Calu3 (cell line): ENCODE measurements around the gene SEMA3E. TPM values are rescaled to one million over a fixed set of nuclear protein-coding genes. Genes with fewer than 3 reads are reported as not detected.

Experiments used
- BruUV-seq: library from RNA; stranded (reverse); fragments of 400-500 nt; replicated peaks from 2 replicates; lab custom pipeline; 2021; lab: Mats Ljungman, UMichigan
- CTCF ChIA-PET: fragments of 300-600 bp; sonication (Branson Sonifier 250); formaldehyde crosslinking; loops from one replicate; lab custom pipeline; 2022; ENCODE audit warnings: antibody characterized with exemption; lab: Charles Lee
- DNase-seq: peaks from one replicate; pipeline ENCODE4 v3.0.0; 2022
- H3K27ac Mint-ChIP-seq: one replicate; pipeline ENCODE4 v1.8.0; 2022; ENCODE audit warnings: mixed read lengths; ENCODE audit not compliant: unreplicated experiment
- H3K27me3 Mint-ChIP-seq: one replicate; pipeline ENCODE4 v1.8.0; 2022; ENCODE audit warnings: mixed read lengths; ENCODE audit not compliant: unreplicated experiment
- H3K36me3 Mint-ChIP-seq: one replicate; pipeline ENCODE4 v1.8.0; 2022; ENCODE audit warnings: mild to moderate bottlenecking, moderate library complexity, mixed read lengths; ENCODE audit not compliant: insufficient read depth, unreplicated experiment
- H3K4me1 Mint-ChIP-seq: one replicate; pipeline ENCODE4 v1.8.0; 2022; ENCODE audit warnings: mild to moderate bottlenecking, low read depth, mixed read lengths; ENCODE audit not compliant: unreplicated experiment
- H3K4me3 Mint-ChIP-seq: one replicate; pipeline ENCODE4 v1.8.0; 2022; ENCODE audit warnings: mild to moderate bottlenecking, low read depth, moderate library complexity, mixed read lengths; ENCODE audit not compliant: unreplicated experiment
- H3K9me3 Mint-ChIP-seq: one replicate; pipeline ENCODE4 v1.8.0; 2022; ENCODE audit warnings: low read depth, mixed read lengths; ENCODE audit not compliant: unreplicated experiment
- intact Hi-C: fragments of 100-400 bp; cut with micrococcal nuclease; formaldehyde crosslinking; loops from one replicate; pipeline ENCODE4 v1.10.0; 2022; ENCODE audit not compliant: unreplicated experiment
- total RNA-seq: library from RNA; stranded (reverse); gene quantifications from 2 replicates; pipeline ENCODE4 v1.2.3, GENCODE V29; 2022
- TF ChIP-seq, protein P1 (sequence below): fragments of 200-600 bp; IDR thresholded peaks from one replicate; pipeline ENCODE4 v1.8.0; 2022; ENCODE audit warnings: antibody characterized with exemption; ENCODE audit not compliant: unreplicated experiment

SEMA3E gene
- total RNA-seq, 1 experiment from 2014 or later: 24.4 TPM

DNA sequence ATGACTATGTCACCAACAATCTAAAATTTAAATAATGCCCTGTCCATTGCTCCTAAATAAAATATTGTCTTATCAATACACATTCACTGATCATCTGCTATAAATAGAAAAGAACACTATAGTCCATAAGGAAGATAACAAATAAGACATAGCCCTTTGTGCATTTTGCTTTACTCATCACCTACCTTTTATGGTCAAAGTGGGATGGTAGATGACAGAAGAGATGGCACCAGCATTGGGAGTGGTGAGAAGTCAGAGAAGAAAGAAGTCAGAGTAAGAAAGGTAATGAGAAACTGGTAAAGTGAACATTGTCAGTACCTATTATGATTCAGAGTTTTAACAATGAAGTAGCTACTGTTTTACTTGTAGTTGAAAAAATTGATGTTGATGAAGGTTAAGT is 31.1 kb downstream of the SEMA3E start:
- Mint-ChIP-seq H3K27ac (peak overlapping the region; percentile 24), H3K27me3 (no peaks in the 10 kb centered on the region), H3K4me1 (no peaks in the 10 kb centered on the region), H3K36me3 (no peaks in the 10 kb centered on the region), H3K4me3 (no peak overlapping the region), H3K9me3 (peaks cover 2% of the 10 kb centered on the region)
- BruUV-seq: no TSS peak
- no peak for DNase-seq
- TF ChIP-seq, protein P1, sequence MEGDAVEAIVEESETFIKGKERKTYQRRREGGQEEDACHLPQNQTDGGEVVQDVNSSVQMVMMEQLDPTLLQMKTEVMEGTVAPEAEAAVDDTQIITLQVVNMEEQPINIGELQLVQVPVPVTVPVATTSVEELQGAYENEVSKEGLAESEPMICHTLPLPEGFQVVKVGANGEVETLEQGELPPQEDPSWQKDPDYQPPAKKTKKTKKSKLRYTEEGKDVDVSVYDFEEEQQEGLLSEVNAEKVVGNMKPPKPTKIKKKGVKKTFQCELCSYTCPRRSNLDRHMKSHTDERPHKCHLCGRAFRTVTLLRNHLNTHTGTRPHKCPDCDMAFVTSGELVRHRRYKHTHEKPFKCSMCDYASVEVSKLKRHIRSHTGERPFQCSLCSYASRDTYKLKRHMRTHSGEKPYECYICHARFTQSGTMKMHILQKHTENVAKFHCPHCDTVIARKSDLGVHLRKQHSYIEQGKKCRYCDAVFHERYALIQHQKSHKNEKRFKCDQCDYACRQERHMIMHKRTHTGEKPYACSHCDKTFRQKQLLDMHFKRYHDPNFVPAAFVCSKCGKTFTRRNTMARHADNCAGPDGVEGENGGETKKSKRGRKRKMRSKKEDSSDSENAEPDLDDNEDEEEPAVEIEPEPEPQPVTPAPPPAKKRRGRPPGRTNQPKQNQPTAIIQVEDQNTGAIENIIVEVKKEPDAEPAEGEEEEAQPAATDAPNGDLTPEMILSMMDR: no peak
- intact Hi-C loops: no loop called here
- CTCF ChIA-PET: no interaction called here

DNA sequence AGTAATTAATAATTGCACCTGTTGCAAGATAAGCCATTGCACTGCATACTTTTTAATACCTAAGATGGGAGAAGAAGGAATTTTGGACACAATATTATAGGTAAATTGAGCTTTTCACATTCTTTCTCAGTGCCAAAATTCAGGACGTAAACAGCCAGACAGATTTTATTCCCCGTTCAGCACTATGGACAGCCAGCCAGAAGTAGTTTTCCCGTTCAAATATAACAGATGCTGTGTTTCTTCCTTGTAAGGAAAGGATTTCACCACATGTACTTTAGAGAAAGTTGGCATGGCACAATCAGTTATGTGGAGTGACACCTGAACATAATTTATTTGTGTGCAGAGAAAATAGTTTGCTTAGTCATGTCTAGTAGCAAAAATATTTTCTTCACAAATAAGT is 34.8 kb downstream of the SEMA3E start:
- no peak for DNase-seq
- TF ChIP-seq, protein P1: no peak
- Mint-ChIP-seq H3K27ac (no peak overlapping the region), H3K4me3 (no peak overlapping the region), H3K4me1 (no peaks in the 10 kb centered on the region), H3K27me3 (no peaks in the 10 kb centered on the region), H3K9me3 (no peaks in the 10 kb centered on the region), H3K36me3 (no peaks in the 10 kb centered on the region)
- no TSS peak for BruUV-seq
- intact Hi-C loops: no loop called here
- CTCF ChIA-PET: no interaction called here

DNA sequence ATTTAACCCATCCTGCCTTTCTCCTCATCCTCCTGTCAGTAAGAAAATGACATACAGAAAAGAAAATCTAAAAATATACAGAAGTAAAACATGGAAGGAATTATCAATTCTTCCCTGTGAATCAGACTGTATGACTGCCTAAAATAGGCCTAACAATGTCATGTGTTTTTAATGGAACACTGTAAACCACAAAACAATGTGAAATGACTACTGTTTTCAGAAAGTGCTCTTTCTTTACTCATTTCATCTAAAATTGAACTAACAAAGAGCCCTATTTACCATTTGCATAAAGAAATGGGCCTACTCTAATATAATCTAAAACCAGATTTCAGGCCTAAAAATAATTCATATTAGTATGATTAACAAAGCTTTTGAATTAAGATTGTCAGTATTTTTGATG is 35.7 kb downstream of the SEMA3E start:
- Mint-ChIP-seq H3K27me3 (no peaks in the 10 kb centered on the region), H3K36me3 (no peaks in the 10 kb centered on the region), H3K4me3 (no peak overlapping the region), H3K27ac (no peak overlapping the region), H3K4me1 (no peaks in the 10 kb centered on the region), H3K9me3 (no peaks in the 10 kb centered on the region)
- CTCF ChIA-PET: no interaction called here
- intact Hi-C loops: no loop called here
- DNase-seq: no peak
- TF ChIP-seq, protein P1: no peak
- no TSS peak for BruUV-seq

DNA sequence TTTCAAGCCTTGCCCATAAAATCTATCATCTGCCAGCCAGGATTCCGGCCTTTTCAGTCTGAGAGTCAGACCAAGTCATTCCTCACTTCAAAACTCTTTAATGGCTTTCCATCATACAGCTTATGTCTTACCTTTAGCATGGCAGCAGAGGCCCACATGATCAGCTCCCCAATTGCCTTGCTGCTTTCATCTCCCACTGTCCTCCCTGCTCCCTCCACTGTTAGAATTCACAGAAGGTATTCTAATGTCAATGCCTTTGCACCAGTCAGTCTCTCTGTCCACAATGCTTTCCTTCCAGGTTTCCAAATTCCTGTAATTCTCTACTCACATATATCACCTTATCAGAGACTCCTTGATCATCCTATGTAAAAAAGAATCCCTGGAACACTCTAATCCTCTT is 37.2 kb downstream of the SEMA3E start:
- H3K36me3 Mint-ChIP-seq: no peaks in the 10 kb centered on the region
- intact Hi-C loops: no loop called here
- no peaks in the 10 kb centered on the region for H3K27me3 Mint-ChIP-seq

More for the DNA sequence above, 37.2 kb downstream of the SEMA3E start:
- Mint-ChIP-seq H3K4me3 (no peak overlapping the region), H3K27ac (no peak overlapping the region), H3K4me1 (no peaks in the 10 kb centered on the region), H3K9me3 (no peaks in the 10 kb centered on the region)
- BruUV-seq: no TSS peak
- TF ChIP-seq, protein P1: no peak
- no peak for DNase-seq
- CTCF ChIA-PET: no interaction called here
